Progenitor cell of endocrine pancreas (in vitro differentiated cells): ENCODE results near the gene SENP3. TPM values are rescaled to one million over a fixed set of nuclear protein-coding genes. Genes with fewer than 3 reads are reported as not detected.
"Not testable (repeated sequence)": the region's sequence is repeated elsewhere in the genome, so short reads cannot be mapped to it uniquely, and the experiment has no call there.

Experiments
- DNase-seq: peaks from one replicate; pipeline ENCODE4 v3.0.0; 2021; ENCODE audit warnings: low spot score; ENCODE audit not compliant: unreplicated experiment
- H3K27ac Mint-ChIP-seq: 2 replicates; pipeline ENCODE4 v1.8.0; 2021; ENCODE audit warnings: mild to moderate bottlenecking, moderate library complexity, mixed read lengths
- H3K27me3 Mint-ChIP-seq: 2 replicates; pipeline ENCODE4 v1.8.0; 2021; ENCODE audit warnings: mixed read lengths
- H3K36me3 Mint-ChIP-seq: 2 replicates; pipeline ENCODE4 v1.8.0; 2022; ENCODE audit warnings: mixed read lengths; ENCODE audit not compliant: insufficient read depth
- H3K4me1 Mint-ChIP-seq: 2 replicates; pipeline ENCODE4 v1.8.0; 2021; ENCODE audit warnings: low read depth, mixed read lengths
- H3K4me3 Mint-ChIP-seq: 2 replicates; pipeline ENCODE4 v1.8.0; 2021; ENCODE audit warnings: low read depth, mild to moderate bottlenecking, moderate library complexity, mixed read lengths
- H3K9me3 Mint-ChIP-seq: 2 replicates; pipeline ENCODE4 v1.8.0; 2021; ENCODE audit warnings: low read depth, mixed read lengths
- total RNA-seq: library from RNA; stranded (reverse); gene quantifications from 2 replicates; pipeline ENCODE4 v1.2.1, GENCODE V29; 2021
- TF ChIP-seq, protein P1 (sequence below): fragments of 200-600 bp; sonication (generic); IDR thresholded peaks from one replicate; pipeline ENCODE4 v1.5.0; 2021; ENCODE audit warnings: antibody characterized with exemption, mild to moderate bottlenecking; ENCODE audit not compliant: unreplicated experiment

The SENP3 gene
- total RNA-seq, 1 donor from 2014 or later: 62.5 TPM

DNA sequence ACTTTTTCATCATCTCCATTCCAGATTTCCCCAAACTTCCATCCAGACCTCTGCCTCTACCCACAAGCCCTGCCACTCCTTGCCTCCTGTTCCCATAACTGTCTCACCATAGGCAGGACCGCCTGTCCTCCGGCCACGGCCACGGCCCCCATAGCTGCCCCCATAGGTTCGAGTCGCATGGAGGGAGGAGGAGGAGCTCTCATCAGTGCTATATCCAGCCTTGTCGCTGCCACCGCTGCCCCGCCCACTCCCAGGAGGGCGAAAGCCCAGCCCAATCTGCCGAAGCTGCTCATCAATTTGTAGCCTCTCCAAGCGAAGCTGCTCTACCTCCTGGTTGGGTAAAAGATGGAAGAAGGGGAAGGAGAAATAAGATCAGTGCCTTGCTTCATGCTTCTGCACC lies 31.6 kb downstream of the SENP3 start:
- H3K4me1 Mint-ChIP-seq: peaks cover 1% of the 10 kb centered on the region
- TF ChIP-seq, protein P1, sequence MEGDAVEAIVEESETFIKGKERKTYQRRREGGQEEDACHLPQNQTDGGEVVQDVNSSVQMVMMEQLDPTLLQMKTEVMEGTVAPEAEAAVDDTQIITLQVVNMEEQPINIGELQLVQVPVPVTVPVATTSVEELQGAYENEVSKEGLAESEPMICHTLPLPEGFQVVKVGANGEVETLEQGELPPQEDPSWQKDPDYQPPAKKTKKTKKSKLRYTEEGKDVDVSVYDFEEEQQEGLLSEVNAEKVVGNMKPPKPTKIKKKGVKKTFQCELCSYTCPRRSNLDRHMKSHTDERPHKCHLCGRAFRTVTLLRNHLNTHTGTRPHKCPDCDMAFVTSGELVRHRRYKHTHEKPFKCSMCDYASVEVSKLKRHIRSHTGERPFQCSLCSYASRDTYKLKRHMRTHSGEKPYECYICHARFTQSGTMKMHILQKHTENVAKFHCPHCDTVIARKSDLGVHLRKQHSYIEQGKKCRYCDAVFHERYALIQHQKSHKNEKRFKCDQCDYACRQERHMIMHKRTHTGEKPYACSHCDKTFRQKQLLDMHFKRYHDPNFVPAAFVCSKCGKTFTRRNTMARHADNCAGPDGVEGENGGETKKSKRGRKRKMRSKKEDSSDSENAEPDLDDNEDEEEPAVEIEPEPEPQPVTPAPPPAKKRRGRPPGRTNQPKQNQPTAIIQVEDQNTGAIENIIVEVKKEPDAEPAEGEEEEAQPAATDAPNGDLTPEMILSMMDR: no peak
- H3K27ac Mint-ChIP-seq: peak overlapping the region; percentile 12
- H3K4me3 Mint-ChIP-seq: no peak overlapping the region
- no peaks in the 10 kb centered on the region for H3K27me3 Mint-ChIP-seq
- no peaks in the 10 kb centered on the region for H3K9me3 Mint-ChIP-seq
- H3K36me3 Mint-ChIP-seq: peaks cover 33% of the 10 kb centered on the region
- DNase-seq: no peak

DNA sequence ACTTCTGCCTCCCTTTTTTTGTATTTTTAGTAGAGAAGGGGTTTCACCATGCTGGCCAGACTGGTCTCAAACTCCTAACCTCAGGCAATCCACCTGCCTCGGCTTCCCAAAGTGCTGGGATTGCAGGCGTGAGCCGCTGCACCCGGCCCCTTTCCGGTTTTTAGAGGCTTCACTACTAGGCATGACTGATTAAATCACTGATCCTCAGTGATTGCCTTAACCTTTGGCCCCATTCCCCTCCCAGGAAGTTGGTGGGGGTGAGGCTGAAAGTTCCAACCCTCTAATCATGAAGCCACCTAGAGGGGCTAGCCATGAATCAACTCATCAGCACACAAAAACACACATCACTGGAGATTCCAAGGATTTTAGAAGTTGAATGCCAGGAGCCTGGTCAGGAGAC lies 35.8 kb downstream of the SENP3 start:
- not testable (repeated sequence) for DNase-seq, H3K4me1 Mint-ChIP-seq, H3K9me3 Mint-ChIP-seq, H3K27ac Mint-ChIP-seq, H3K4me3 Mint-ChIP-seq, H3K27me3 Mint-ChIP-seq
- peaks cover 36% of the 10 kb centered on the region for H3K36me3 Mint-ChIP-seq

DNA sequence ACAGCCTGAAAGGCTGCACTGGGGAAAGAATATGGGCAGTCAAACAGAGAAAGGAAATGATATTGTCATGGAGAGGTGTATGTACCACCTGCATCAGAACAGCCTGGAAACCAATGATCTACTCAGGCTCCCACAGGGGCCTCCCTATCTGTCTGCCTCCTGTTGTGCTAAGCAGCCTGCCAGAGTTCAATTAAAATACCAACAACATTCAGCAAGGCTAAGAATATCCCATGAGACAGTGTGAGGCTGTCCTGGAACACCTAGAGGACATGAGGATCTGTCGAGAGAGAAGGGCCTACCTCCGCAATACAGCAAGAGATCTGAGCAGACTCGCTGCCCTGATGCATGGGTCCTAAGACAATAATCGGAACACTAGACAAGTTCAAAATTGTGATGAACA lies 44.6 kb downstream of the SENP3 start:
- no peaks in the 10 kb centered on the region for H3K27me3 Mint-ChIP-seq
- H3K4me3 Mint-ChIP-seq: no peak overlapping the region
- no peak for DNase-seq
- H3K4me1 Mint-ChIP-seq: peaks cover 3% of the 10 kb centered on the region
- TF ChIP-seq, protein P1: no peak
- H3K36me3 Mint-ChIP-seq: peaks cover 22% of the 10 kb centered on the region
- no peak overlapping the region for H3K27ac Mint-ChIP-seq
- H3K9me3 Mint-ChIP-seq: no peaks in the 10 kb centered on the region

DNA sequence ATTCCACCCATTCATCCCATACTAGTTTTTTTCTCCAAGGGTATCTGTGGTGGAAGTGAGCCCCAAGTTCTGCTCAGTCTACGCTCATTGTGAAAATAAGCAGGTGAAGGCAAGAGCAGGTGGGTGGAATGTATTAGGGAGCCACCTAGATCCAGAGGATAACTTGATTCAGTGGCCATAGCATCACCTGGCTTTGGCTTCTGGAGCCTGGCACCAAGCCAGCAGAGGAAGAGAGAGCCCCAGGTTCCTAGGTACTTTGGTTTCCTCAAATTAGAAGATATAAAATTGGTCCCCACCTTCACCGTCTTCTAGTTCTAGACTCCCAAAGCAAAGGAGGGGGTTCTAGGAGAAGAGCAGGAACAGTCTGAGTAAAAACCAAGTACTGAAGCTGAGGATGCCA lies 48.9 kb downstream of the SENP3 start:
- no peak overlapping the region for H3K4me3 Mint-ChIP-seq

DNA sequence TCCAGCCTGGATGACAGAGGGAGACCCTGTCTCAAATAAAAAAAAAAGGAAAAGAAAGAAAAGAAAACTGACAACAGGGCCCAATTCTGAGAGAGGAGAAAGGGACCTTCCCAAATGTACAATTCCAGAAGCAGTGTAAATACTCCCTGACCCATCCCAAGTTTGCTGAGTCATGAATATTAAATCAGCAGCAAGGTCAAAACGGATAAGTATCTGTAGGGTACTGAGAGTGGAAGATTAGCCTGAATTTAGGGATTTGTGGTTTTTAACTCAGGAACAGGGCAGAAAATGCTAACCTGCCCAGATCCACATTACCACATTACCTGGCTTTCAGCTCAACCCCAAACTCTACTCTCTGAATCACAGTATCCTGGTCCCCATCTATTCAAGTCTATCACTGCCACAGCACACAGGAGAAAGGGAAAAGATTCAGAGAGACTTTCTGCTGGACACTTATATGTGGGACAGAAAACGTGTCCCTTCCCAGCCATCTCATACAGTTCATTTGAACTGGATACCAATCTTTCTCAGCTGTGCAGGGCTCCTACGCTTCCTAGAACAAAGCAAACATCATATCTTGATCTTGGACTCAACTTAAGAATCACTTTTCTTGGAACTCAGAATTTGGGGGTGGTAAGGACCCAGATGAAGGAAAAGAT lies 50.0 kb downstream of the SENP3 start:
- no peaks in the 10 kb centered on the region for H3K9me3 Mint-ChIP-seq
- TF ChIP-seq, protein P1: no peak

More for the DNA sequence above, 48.9 kb downstream of the SENP3 start:
- H3K9me3 Mint-ChIP-seq: no peaks in the 10 kb centered on the region
- H3K4me1 Mint-ChIP-seq: peaks cover 26% of the 10 kb centered on the region
- H3K27me3 Mint-ChIP-seq: no peaks in the 10 kb centered on the region
- TF ChIP-seq, protein P1: no peak
- DNase-seq: no peak
- no peak overlapping the region for H3K27ac Mint-ChIP-seq
- H3K36me3 Mint-ChIP-seq: peaks cover 4% of the 10 kb centered on the region

DNA sequence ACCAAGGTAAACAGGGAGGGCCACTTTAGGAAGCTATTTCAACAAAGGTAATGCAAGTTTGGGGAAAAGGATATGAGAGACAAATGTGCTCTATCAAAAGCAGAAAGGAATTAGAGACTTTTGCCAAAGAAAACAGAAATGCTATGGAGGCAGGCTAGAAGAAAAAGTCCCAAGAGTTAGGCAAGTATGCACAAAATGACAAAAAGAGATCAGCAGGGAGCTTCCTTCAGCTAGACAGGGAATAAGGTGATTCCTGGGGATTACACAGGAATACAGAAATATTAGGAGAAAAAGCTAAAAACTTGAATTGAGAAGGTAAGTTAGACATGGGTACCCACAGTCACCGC lies 50.5 kb downstream of the SENP3 start:
- H3K27ac Mint-ChIP-seq: peak overlapping the region; percentile 53
- H3K4me3 Mint-ChIP-seq: peak overlapping the region; percentile 87
- H3K27me3 Mint-ChIP-seq: no peaks in the 10 kb centered on the region
- H3K4me1 Mint-ChIP-seq: peaks cover 26% of the 10 kb centered on the region
- TF ChIP-seq, protein P1: no peak
- peaks cover 1% of the 10 kb centered on the region for H3K36me3 Mint-ChIP-seq
- DNase-seq: no peak
- H3K9me3 Mint-ChIP-seq: no peaks in the 10 kb centered on the region

More for the DNA sequence above, 50.0 kb downstream of the SENP3 start:
- H3K36me3 Mint-ChIP-seq: peaks cover 1% of the 10 kb centered on the region
- H3K27me3 Mint-ChIP-seq: no peaks in the 10 kb centered on the region
- H3K4me1 Mint-ChIP-seq: peaks cover 26% of the 10 kb centered on the region
- no peak for DNase-seq
- peak overlapping the region; percentile 59 for H3K27ac Mint-ChIP-seq
- H3K4me3 Mint-ChIP-seq: peak overlapping the region; percentile 87
